A549 (cell line): ENCODE results near the gene COPRS. TPM values are rescaled to one million over a fixed set of nuclear protein-coding genes. Genes with fewer than 3 reads are reported as not detected.

Experiments used
- ATAC-seq, 2 experiments: fragments of 200-7000 bp in 1 of 2; fragments of >200 bp in 1 of 2; cut with Nextera tagmentation in 1 of 2; cut with Tn5 transposase in 1 of 2; 3 replicates each; pipeline versions ENCODE4 v1.8.0 to v1.9.1; 2018 to 2020; ENCODE audit warnings: mild to moderate bottlenecking in 1 of 2, moderate library complexity in 1 of 2
- CTCF ChIA-PET: fragments of 300-600 bp; sonication (Branson Sonifier 250); formaldehyde crosslinking; extraction: SDS; loops from one replicate; lab custom pipeline; 2021; ENCODE audit warnings: antibody characterized with exemption, inconsistent platforms; lab: Yijun Ruan, JAX
- POLR2A ChIA-PET: fragments of 350-600 bp; formaldehyde crosslinking; extraction: SDS; loops from one replicate; lab custom pipeline; 2021; ENCODE audit warnings: antibody characterized with exemption, inconsistent platforms; lab: Yijun Ruan, JAX
- DNase-seq, 2 experiments: peaks; one replicate each; pipeline versions ENCODE4 v3.0.0 to v3.0.0-alpha.2; 2011 to 2016; ENCODE audit warnings: low read depth in 1 of 2, low spot score in 1 of 2
- FAIRE-seq: peaks from 2 replicates; lab custom pipeline; 2011; peaks lifted over from hg19 to GRCh38; lab: Jason Lieb, UNC
- H3K27ac ChIP-seq, 2 experiments: fragments of >200 bp; sonication (Bioruptor Twin); formaldehyde crosslinking; 3 replicates each; pipeline ENCODE4 v1.5.1; 2016 to 2017
- H3K4me1 ChIP-seq: fragments of >200 bp; sonication (Bioruptor Twin); formaldehyde crosslinking; 3 replicates; pipeline ENCODE4 v1.6.1; 2016
- H3K4me2 ChIP-seq: fragments of >200 bp; sonication (Bioruptor Twin); formaldehyde crosslinking; 3 replicates; pipeline ENCODE4 v1.6.1; 2016
- H3K4me3 ChIP-seq: fragments of >200 bp; sonication (Bioruptor Twin); formaldehyde crosslinking; 3 replicates; pipeline ENCODE4 v1.5.1; 2016
- H3K9me3 ChIP-seq: fragments of >200 bp; sonication (Bioruptor Twin); formaldehyde crosslinking; 3 replicates; pipeline ENCODE4 v1.6.1; 2016
- ATOH8 ChIP-seq: fragments of 250-450 bp; sonication (Bioruptor Pico); IDR thresholded peaks from 2 replicates; pipeline ENCODE4 v1.5.0; 2020; ENCODE audit warnings: low read depth, mild to moderate bottlenecking, moderate library complexity
- CBX8 ChIP-seq: fragments of 200-600 bp; sonication (generic); IDR thresholded peaks from 2 replicates; pipeline ENCODE4 v1.6.1; 2016
- E2F6 ChIP-seq: IDR thresholded peaks from 2 replicates; pipeline ENCODE4 v1.6.1; 2012; ENCODE audit warnings: low read depth, borderline replicate concordance
- ELK1 ChIP-seq: fragments of 150-350 bp; IDR thresholded peaks from 2 replicates; pipeline ENCODE4 v1.6.1; 2014; ENCODE audit warnings: low read depth, mild to moderate bottlenecking, low read length
- EP300 ChIP-seq, 2 experiments: fragments of >200 bp; sonication (Bioruptor Twin); formaldehyde crosslinking; IDR thresholded peaks; 2 replicates in 1 of 2; 3 replicates in 1 of 2; pipeline ENCODE4 v1.6.1; 2016 to 2017
- FOSL2 ChIP-seq, 2 experiments: fragments of 450-650 bp in 1 of 2; fragments of >200 bp in 1 of 2; sonication (Bioruptor Twin) in 1 of 2; formaldehyde crosslinking; IDR thresholded peaks; 2 replicates each; pipeline versions ENCODE4 v1.5.0 to v1.6.1; 2016 to 2020; ENCODE audit warnings: mild to moderate bottlenecking in 1 of 2, moderate library complexity in 1 of 2
- HEYL ChIP-seq: fragments of 250-450 bp; sonication (Bioruptor Pico); IDR thresholded peaks from 2 replicates; pipeline ENCODE4 v1.8.0; 2021; ENCODE audit warnings: mild to moderate bottlenecking, moderate library complexity
- HMGXB4 ChIP-seq: fragments of 250-450 bp; sonication (Bioruptor Pico); IDR thresholded peaks from 2 replicates; pipeline ENCODE4 v1.5.0; 2021; ENCODE audit warnings: mild to moderate bottlenecking, moderate library complexity, borderline replicate concordance
- JUN ChIP-seq, 2 experiments: fragments of >200 bp; sonication (Bioruptor Twin); formaldehyde crosslinking; IDR thresholded peaks; 2 replicates in 1 of 2; 3 replicates in 1 of 2; pipeline ENCODE4 v1.6.1; 2016 to 2017
- MAFK ChIP-seq: fragments of 450-650 bp; IDR thresholded peaks from 2 replicates; pipeline ENCODE4 v1.6.1; 2014; ENCODE audit not compliant: partially characterized antibody
- MAX ChIP-seq: IDR thresholded peaks from 2 replicates; pipeline ENCODE4 v1.6.1; 2012
- MYC ChIP-seq: IDR thresholded peaks from 2 replicates; pipeline ENCODE4 v1.6.1; 2012; ENCODE audit warnings: mild to moderate bottlenecking, inconsistent platforms, low read length, improper control_type of control experiment, borderline replicate concordance
- RAD21 ChIP-seq, 2 experiments: fragments of >200 bp in 1 of 2; sonication (Bioruptor Twin) in 1 of 2; formaldehyde crosslinking in 1 of 2; IDR thresholded peaks in 1 of 2; conservative IDR thresholded peaks in 1 of 2; 2 replicates in 1 of 2; 3 replicates in 1 of 2; pipeline ENCODE4 v1.6.1; 2012 to 2018; ENCODE audit warnings: inconsistent platforms in 1 of 2
- RARB ChIP-seq: fragments of 250-450 bp; sonication (Bioruptor Pico); IDR thresholded peaks from 2 replicates; pipeline ENCODE4 v1.8.0; 2021; ENCODE audit warnings: mild to moderate bottlenecking, moderate library complexity
- RCOR1 ChIP-seq: fragments of 150-350 bp; IDR thresholded peaks from 2 replicates; pipeline ENCODE4 v1.6.1; 2014; ENCODE audit warnings: antibody characterized with exemption, low read length, low read depth
- RFX5 ChIP-seq: fragments of 450-650 bp; IDR thresholded peaks from 2 replicates; pipeline ENCODE4 v1.7.1; 2014; ENCODE audit warnings: antibody characterized with exemption, mild to moderate bottlenecking, moderate library complexity
- RNF2 ChIP-seq: fragments of 200-600 bp; sonication (generic); IDR thresholded peaks from 2 replicates; pipeline ENCODE4 v1.6.1; 2016; ENCODE audit warnings: low read depth, mild to moderate bottlenecking, antibody characterized with exemption, moderate library complexity, borderline replicate concordance
- SMC3 ChIP-seq: fragments of >200 bp; sonication (Bioruptor Twin); formaldehyde crosslinking; IDR thresholded peaks from 3 replicates; pipeline ENCODE4 v1.6.1; 2018; ENCODE audit warnings: inconsistent platforms
- TFCP2L1 ChIP-seq: fragments of 250-450 bp; sonication (Bioruptor Pico); IDR thresholded peaks from 2 replicates; pipeline ENCODE4 v1.5.0; 2021; ENCODE audit warnings: mild to moderate bottlenecking
- TP53 ChIP-seq: fragments of 250-450 bp; sonication (Bioruptor Pico); IDR thresholded peaks from 2 replicates; pipeline ENCODE4 v1.5.0; 2021; ENCODE audit warnings: mild to moderate bottlenecking, moderate library complexity
- WGBS: methylation state at CpG from one replicate; pipeline ENCODE4 v1.1.6; 2017; ENCODE audit errors: missing lambda C conversion rate; 5-methylcytosine and 5-hydroxymethylcytosine counted together
- polyA plus RNA-seq, 4 experiments: library from polyadenylated mRNA; depleted of rRNA in 3 of 4; stranded (reverse); fragments of >200 nt; fragmentation: RNase III in 1 of 4; extraction: RNeasy Plus Mini Kit Qiagen cat#74134 plus additional on column Dnase treatment in 1 of 4; gene quantifications; 2 replicates in 3 of 4; 3 replicates in 1 of 4; pipeline ENCODE4 v1.2.3, GENCODE V29; 2011 to 2017

Gene COPRS
- polyA plus RNA-seq, 2 of the 4 experiments (the other 2 are of a cell fraction), result 80.5 to 98.3 TPM

- POLR2A ChIA-PET, result no interaction called here
- 37% methylated on average over 4 of the region's 4 CpGs for WGBS
- Histone ChIP-seq H3K4me3 (no peak overlapping the region), H3K27ac (no peak overlapping the region), H3K4me2 (no peak overlapping the region), H3K9me3 (no peaks in the 10 kb centered on the region), H3K4me1 (no peaks in the 10 kb centered on the region)
- DNase-seq (no peak), ATAC-seq (no peak), FAIRE-seq (peak; percentile 23)
- TF ChIP-seq ELK1 (no peak), SMC3 (no peak), MAX (no peak), TP53 (no peak), HMGXB4 (no peak), EP300 (IDR thresholded peaks at IDR 0.05) (no peak)
- CTCF ChIA-PET, result interaction anchor here (3.3 kb wide), 1 partner anchor 277 kb away, joined by 18 read pairs; no protein-coding TSS in a partner anchor
Observed at GRCh38 chr17:31835984-31836383, 23.1 kb downstream of the COPRS start.

GRCh38 chr17:31834448-31834847, 24.6 kb downstream of the COPRS start:
- ChIA-PET CTCF (interaction anchor here (0.9 to 6.6 kb wide), 3 partner anchors 8 to 308 kb away, joined by 3 to 83 read pairs (median 21); no protein-coding TSS in a partner anchor), POLR2A (no interaction called here)
- Histone ChIP-seq H3K9me3 (no peaks in the 10 kb centered on the region), H3K4me1 (no peaks in the 10 kb centered on the region), H3K4me2 (no peak overlapping the region), H3K4me3 (no peak overlapping the region), H3K27ac (no peak overlapping the region)
- ATAC-seq, result no peak
- no peak for FAIRE-seq
- 52% methylated on average over 7 of the region's 7 CpGs for WGBS
- TF ChIP-seq FOSL2 (IDR thresholded peaks at IDR 0.05) (no peak), FOSL2 (CRISPR knock-in tag; IDR thresholded peaks at IDR 0.05) (no peak), CBX8 (no peak), ATOH8 (no peak), RARB (CRISPR knock-in tag) (no peak), TFCP2L1 (no peak), RNF2 (no peak), RAD21 (conservative IDR thresholded peaks at IDR 0.05 in 1 of 2, IDR thresholded peaks at IDR 0.05 in 1 of 2) (no peak), MYC (no peak), E2F6 (no peak), SMC3 (no peak), HEYL (no peak), MAFK (no peak), JUN (IDR thresholded peaks at IDR 0.05) (no peak), RFX5 (no peak), RCOR1 (no peak)
- DNase-seq, result no peak

GRCh38 chr17:31832746-31833145, 26.3 kb downstream of the COPRS start:
- FAIRE-seq (no peak), ATAC-seq (no peak), DNase-seq (no peak)
- 64% methylated on average over 9 of the region's 9 CpGs for WGBS
- Histone ChIP-seq H3K4me1 (no peaks in the 10 kb centered on the region), H3K4me3 (no peak overlapping the region), H3K27ac (no peak overlapping the region), H3K9me3 (no peaks in the 10 kb centered on the region), H3K4me2 (no peak overlapping the region)
- CTCF ChIA-PET, result interaction anchor here (2.7 to 6.6 kb wide), 3 partner anchors 10 to 396 kb away, joined by 8 to 83 read pairs (median 21); no protein-coding TSS in a partner anchor
- POLR2A ChIA-PET, result no interaction called here
- TF ChIP-seq RFX5 (no peak), MAFK (peak; percentile 85), ELK1 (no peak)
